ENCODE data around the gene POP4. TPM values are rescaled to one million over a fixed set of nuclear protein-coding genes. Genes with fewer than 3 reads are reported as not detected.

POP4 gene
- total and polyA plus RNA-seq, 2 experiments from 2014 or later, result 68.9 to 91.8 TPM

DNA sequence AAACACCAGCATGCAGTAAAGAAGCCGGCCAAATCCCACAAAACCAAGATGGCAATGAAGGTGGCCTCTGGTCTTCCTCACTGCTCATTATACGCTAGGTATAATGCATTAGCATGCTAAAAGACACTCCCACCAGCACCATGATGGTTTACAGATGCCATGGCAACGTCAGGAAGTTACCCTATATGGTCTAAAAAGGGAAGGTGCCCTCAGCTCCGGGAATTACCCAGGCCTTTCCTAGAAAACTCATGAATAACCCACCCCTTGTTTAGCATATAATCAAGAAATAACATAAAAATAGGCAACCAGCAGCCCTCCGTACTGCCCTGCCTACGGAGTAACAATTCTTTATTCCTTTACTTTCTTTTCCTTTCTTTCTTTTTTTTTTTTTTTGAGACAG, 38.1 kb downstream of the POP4 start:
- Histone ChIP-seq H3K79me2 (no peaks in the 10 kb centered on the region), H2AFZ (no peak overlapping the region), H3K36me3 (replicated peaks; ENCODE audit: insufficient read depth, low read depth) (no peaks in the 10 kb centered on the region), H3K27ac (no peak overlapping the region), H3K4me2 (no peak overlapping the region), H3K9me2 (replicated peaks; ENCODE audit: insufficient read depth) (no peaks in the 10 kb centered on the region), H3K27me3 (peaks cover 6% of the 10 kb centered on the region), H3K9me3 (ENCODE audit: low read depth) (no peaks in the 10 kb centered on the region), H3K4me1 (ENCODE audit: insufficient read depth) (no peaks in the 10 kb centered on the region), H3K4me3 (no peak overlapping the region), H4K20me1 (ENCODE audit: insufficient read depth, poor library complexity, severe bottlenecking) (no peaks in the 10 kb centered on the region)
- TF ChIP-seq, protein P1, sequence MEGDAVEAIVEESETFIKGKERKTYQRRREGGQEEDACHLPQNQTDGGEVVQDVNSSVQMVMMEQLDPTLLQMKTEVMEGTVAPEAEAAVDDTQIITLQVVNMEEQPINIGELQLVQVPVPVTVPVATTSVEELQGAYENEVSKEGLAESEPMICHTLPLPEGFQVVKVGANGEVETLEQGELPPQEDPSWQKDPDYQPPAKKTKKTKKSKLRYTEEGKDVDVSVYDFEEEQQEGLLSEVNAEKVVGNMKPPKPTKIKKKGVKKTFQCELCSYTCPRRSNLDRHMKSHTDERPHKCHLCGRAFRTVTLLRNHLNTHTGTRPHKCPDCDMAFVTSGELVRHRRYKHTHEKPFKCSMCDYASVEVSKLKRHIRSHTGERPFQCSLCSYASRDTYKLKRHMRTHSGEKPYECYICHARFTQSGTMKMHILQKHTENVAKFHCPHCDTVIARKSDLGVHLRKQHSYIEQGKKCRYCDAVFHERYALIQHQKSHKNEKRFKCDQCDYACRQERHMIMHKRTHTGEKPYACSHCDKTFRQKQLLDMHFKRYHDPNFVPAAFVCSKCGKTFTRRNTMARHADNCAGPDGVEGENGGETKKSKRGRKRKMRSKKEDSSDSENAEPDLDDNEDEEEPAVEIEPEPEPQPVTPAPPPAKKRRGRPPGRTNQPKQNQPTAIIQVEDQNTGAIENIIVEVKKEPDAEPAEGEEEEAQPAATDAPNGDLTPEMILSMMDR (IDR thresholded peaks at IDR 0.05; ENCODE audit: poor library complexity), result no peak
- no peak for TF ChIP-seq EZH2phosphoT487 (IDR thresholded peaks at IDR 0.05; ENCODE audit: low read depth, severe bottlenecking, unreplicated experiment)
- no peak for DNase-seq (ENCODE audit: low spot score)
- 90% methylated on average over 6 of the region's 6 CpGs for WGBS (ENCODE audit: low lambda C conversion rate, missing lambda C conversion rate)

DNA sequence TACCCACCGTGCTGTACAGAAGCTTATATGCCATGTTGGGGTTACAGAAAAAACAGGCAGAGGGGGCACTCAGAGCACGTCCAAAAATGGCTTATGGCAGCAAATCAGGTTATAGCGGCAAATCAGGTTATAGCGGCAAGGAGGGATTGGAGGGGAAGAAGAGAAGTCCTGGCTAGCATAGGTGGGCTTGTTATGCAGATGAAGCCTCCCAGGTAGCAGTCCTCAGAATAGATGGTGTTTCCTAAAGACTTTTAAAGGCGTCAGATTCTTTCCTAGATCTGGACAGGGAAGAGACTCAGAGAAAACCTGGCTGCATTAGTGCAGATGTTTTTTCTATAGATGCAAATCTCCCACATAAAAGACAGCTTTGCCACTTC, 39.4 kb downstream of the POP4 start:
- Histone ChIP-seq H3K36me3 (replicated peaks; ENCODE audit: insufficient read depth, low read depth) (no peaks in the 10 kb centered on the region), H3K9me3 (ENCODE audit: low read depth) (no peaks in the 10 kb centered on the region), H3K9me2 (replicated peaks; ENCODE audit: insufficient read depth) (no peaks in the 10 kb centered on the region), H3K4me3 (no peak overlapping the region), H3K27me3 (peaks cover 6% of the 10 kb centered on the region), H3K4me2 (no peak overlapping the region), H3K79me2 (no peaks in the 10 kb centered on the region), H4K20me1 (ENCODE audit: insufficient read depth, poor library complexity, severe bottlenecking) (no peaks in the 10 kb centered on the region), H3K4me1 (ENCODE audit: insufficient read depth) (no peaks in the 10 kb centered on the region), H3K27ac (no peak overlapping the region), H2AFZ (no peak overlapping the region)
- 45% methylated on average over 5 of the region's 5 CpGs for WGBS (ENCODE audit: low lambda C conversion rate, missing lambda C conversion rate)
- no peak for TF ChIP-seq EZH2phosphoT487 (IDR thresholded peaks at IDR 0.05; ENCODE audit: low read depth, severe bottlenecking, unreplicated experiment)
- no peak for TF ChIP-seq EZH2 (IDR thresholded peaks at IDR 0.05; ENCODE audit: borderline replicate concordance)
- TF ChIP-seq, protein P1 (IDR thresholded peaks at IDR 0.05; ENCODE audit: poor library complexity), result no peak
- no peak for DNase-seq (ENCODE audit: low spot score)

DNA sequence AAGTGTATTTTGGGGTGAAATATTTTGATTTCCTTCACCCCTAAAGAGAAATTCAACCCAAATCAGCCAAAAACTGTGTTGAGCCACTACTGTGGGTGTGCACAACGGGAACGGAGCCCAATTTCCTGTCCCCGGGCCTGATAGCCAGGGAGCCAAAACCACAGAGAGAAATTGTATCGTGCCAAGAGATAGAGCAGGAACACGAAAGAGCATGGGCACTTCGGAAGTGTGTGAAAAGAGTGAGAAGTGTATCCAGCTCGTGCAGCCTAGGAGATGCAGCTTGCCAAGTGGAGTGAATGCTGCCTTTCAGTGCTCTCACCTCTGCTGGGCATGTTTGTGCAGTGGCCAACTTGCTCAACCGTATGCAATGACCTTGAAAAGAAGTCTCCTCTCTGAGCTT, 39.8 kb downstream of the POP4 start:
- Histone ChIP-seq H3K27me3 (peaks cover 6% of the 10 kb centered on the region), H3K36me3 (replicated peaks; ENCODE audit: insufficient read depth, low read depth) (no peaks in the 10 kb centered on the region), H4K20me1 (ENCODE audit: insufficient read depth, poor library complexity, severe bottlenecking) (no peaks in the 10 kb centered on the region), H3K9me3 (ENCODE audit: low read depth) (no peaks in the 10 kb centered on the region), H3K4me2 (no peak overlapping the region), H3K4me1 (ENCODE audit: insufficient read depth) (no peaks in the 10 kb centered on the region), H3K4me3 (no peak overlapping the region), H2AFZ (no peak overlapping the region), H3K9me2 (replicated peaks; ENCODE audit: insufficient read depth) (no peaks in the 10 kb centered on the region), H3K27ac (no peak overlapping the region), H3K79me2 (no peaks in the 10 kb centered on the region)
- 57% methylated on average over 8 of the region's 8 CpGs for WGBS (ENCODE audit: low lambda C conversion rate, missing lambda C conversion rate)
- no peak for TF ChIP-seq EZH2phosphoT487 (IDR thresholded peaks at IDR 0.05; ENCODE audit: low read depth, severe bottlenecking, unreplicated experiment)
- TF ChIP-seq, protein P1 (IDR thresholded peaks at IDR 0.05; ENCODE audit: poor library complexity), result no peak
- TF ChIP-seq EZH2 (IDR thresholded peaks at IDR 0.05; ENCODE audit: borderline replicate concordance), result no peak
- no peak for DNase-seq (ENCODE audit: low spot score)

Measured in hepatocyte (in vitro differentiated cells).